MG63 (cell line): ENCODE results near the gene CDK5RAP2. TPM values are rescaled to one million over a fixed set of nuclear protein-coding genes. Genes with fewer than 3 reads are reported as not detected.
"Not testable (repeated sequence)": the region's sequence is repeated elsewhere in the genome, so short reads cannot be mapped to it uniquely, and the experiment has no call there.

Experiments used
- DNase-seq: peaks from one replicate; pipeline ENCODE4 v3.0.0-alpha.2; 2020
- H3K27me3 ChIP-seq: fragments of 250-450 bp; sonication (Bioruptor Pico); 2 replicates; pipeline ENCODE4 v1.5.1; 2020; ENCODE audit warnings: mild to moderate bottlenecking, moderate library complexity
- H3K36me3 ChIP-seq: fragments of 250-450 bp; sonication (Bioruptor Pico); 2 replicates; pipeline ENCODE4 v1.5.1; 2020; ENCODE audit warnings: mild to moderate bottlenecking, moderate library complexity
- H3K4me3 ChIP-seq: fragments of 250-450 bp; sonication (Bioruptor Pico); 2 replicates; pipeline ENCODE4 v1.5.1; 2020; ENCODE audit warnings: mild to moderate bottlenecking, moderate library complexity
- H3K9me3 ChIP-seq: fragments of 250-450 bp; sonication (Bioruptor Pico); 2 replicates; pipeline ENCODE4 v1.5.1; 2020; ENCODE audit warnings: mild to moderate bottlenecking, moderate library complexity
- total RNA-seq: library from RNA; depleted of rRNA; stranded (reverse); fragments of >200 nt; shearing (Covaris generic); gene quantifications from 2 replicates; pipeline ENCODE4 v1.2.3, GENCODE V29; 2014; ENCODE audit warnings: low replicate concordance

CDK5RAP2 gene
- total RNA-seq, 1 experiment from 2014 or later = 30.4 TPM

- Histone ChIP-seq H3K27me3 (no peaks in the 10 kb centered on the region), H3K36me3 (peaks cover 67% of the 10 kb centered on the region), H3K4me3 (no peak overlapping the region), H3K9me3 (no peaks in the 10 kb centered on the region)
- DNase-seq = no peak
These were observed 47.1 kb downstream of the CDK5RAP2 start for GRCh38 chr9:120532891-120533290.

GRCh38 chr9:120532475-120532874, 47.5 kb downstream of the CDK5RAP2 start:
- DNase-seq = peak; percentile 54
- peaks cover 67% of the 10 kb centered on the region for H3K36me3 ChIP-seq

GRCh38 chr9:120531683-120532300, 48.2 kb downstream of the CDK5RAP2 start:
- H3K36me3 ChIP-seq = peaks cover 69% of the 10 kb centered on the region
- DNase-seq = no peak
- no peak overlapping the region for H3K4me3 ChIP-seq
- no peaks in the 10 kb centered on the region for H3K27me3 ChIP-seq
- H3K9me3 ChIP-seq = no peaks in the 10 kb centered on the region

More at GRCh38 chr9:120532475-120532874, 47.5 kb downstream of the CDK5RAP2 start:
- no peaks in the 10 kb centered on the region for H3K27me3 ChIP-seq
- H3K9me3 ChIP-seq = no peaks in the 10 kb centered on the region
- no peak overlapping the region for H3K4me3 ChIP-seq

GRCh38 chr9:120530220-120530832, 49.6 kb downstream of the CDK5RAP2 start:
- peaks cover 64% of the 10 kb centered on the region for H3K36me3 ChIP-seq
- not testable (repeated sequence) for DNase-seq, H3K9me3 ChIP-seq, H3K27me3 ChIP-seq, H3K4me3 ChIP-seq

GRCh38 chr9:120528829-120529228, 51.1 kb downstream of the CDK5RAP2 start:
- Histone ChIP-seq H3K9me3 (no peaks in the 10 kb centered on the region), H3K27me3 (no peaks in the 10 kb centered on the region), H3K36me3 (peaks cover 67% of the 10 kb centered on the region), H3K4me3 (no peak overlapping the region)
- no peak for DNase-seq

- peaks cover 72% of the 10 kb centered on the region for H3K36me3 ChIP-seq
- no peak for DNase-seq
- no peaks in the 10 kb centered on the region for H3K9me3 ChIP-seq
- H3K4me3 ChIP-seq = no peak overlapping the region
- no peaks in the 10 kb centered on the region for H3K27me3 ChIP-seq
These were observed 51.6 kb downstream of the CDK5RAP2 start for GRCh38 chr9:120528327-120528726.

GRCh38 chr9:120526534-120526933, 53.4 kb downstream of the CDK5RAP2 start:
- peaks cover 69% of the 10 kb centered on the region for H3K36me3 ChIP-seq

GRCh38 chr9:120524863-120525262, 55.1 kb downstream of the CDK5RAP2 start:
- DNase-seq = no peak
- H3K4me3 ChIP-seq = no peak overlapping the region
- no peaks in the 10 kb centered on the region for H3K27me3 ChIP-seq
- no peaks in the 10 kb centered on the region for H3K9me3 ChIP-seq
- peaks cover 62% of the 10 kb centered on the region for H3K36me3 ChIP-seq

More at GRCh38 chr9:120526534-120526933, 53.4 kb downstream of the CDK5RAP2 start:
- Histone ChIP-seq H3K27me3 (no peaks in the 10 kb centered on the region), H3K9me3 (no peaks in the 10 kb centered on the region), H3K4me3 (no peak overlapping the region)
- no peak for DNase-seq

GRCh38 chr9:120524038-120524437, 55.9 kb downstream of the CDK5RAP2 start:
- Histone ChIP-seq H3K9me3 (no peaks in the 10 kb centered on the region), H3K27me3 (no peaks in the 10 kb centered on the region), H3K36me3 (peaks cover 56% of the 10 kb centered on the region), H3K4me3 (no peak overlapping the region)
- no peak for DNase-seq

GRCh38 chr9:120522558-120522957, 57.4 kb downstream of the CDK5RAP2 start:
- Histone ChIP-seq H3K9me3 (no peaks in the 10 kb centered on the region), H3K4me3 (no peak overlapping the region), H3K27me3 (no peaks in the 10 kb centered on the region), H3K36me3 (peaks cover 52% of the 10 kb centered on the region)
- DNase-seq = no peak

GRCh38 chr9:120522032-120522431, 57.9 kb downstream of the CDK5RAP2 start:
- H3K9me3 ChIP-seq = no peaks in the 10 kb centered on the region
- no peak overlapping the region for H3K4me3 ChIP-seq
- H3K36me3 ChIP-seq = peaks cover 53% of the 10 kb centered on the region
- no peak for DNase-seq
- no peaks in the 10 kb centered on the region for H3K27me3 ChIP-seq

GRCh38 chr9:120521101-120521500, 58.9 kb downstream of the CDK5RAP2 start:
- no peak for DNase-seq
- peaks cover 51% of the 10 kb centered on the region for H3K36me3 ChIP-seq
- H3K9me3 ChIP-seq = no peaks in the 10 kb centered on the region
- no peaks in the 10 kb centered on the region for H3K27me3 ChIP-seq
- no peak overlapping the region for H3K4me3 ChIP-seq

- H3K27me3 ChIP-seq, H3K9me3 ChIP-seq, H3K4me3 ChIP-seq, DNase-seq: not testable (repeated sequence)
- peaks cover 72% of the 10 kb centered on the region for H3K36me3 ChIP-seq
These were observed 64.0 kb downstream of the CDK5RAP2 start for GRCh38 chr9:120515996-120516395.

GRCh38 chr9:120515481-120515880, 64.5 kb downstream of the CDK5RAP2 start:
- H3K27me3 ChIP-seq, DNase-seq, H3K4me3 ChIP-seq, H3K9me3 ChIP-seq: not testable (repeated sequence)
- H3K36me3 ChIP-seq = peaks cover 73% of the 10 kb centered on the region

- H3K4me3 ChIP-seq = no peak overlapping the region
- H3K9me3 ChIP-seq = peaks cover 4% of the 10 kb centered on the region; the same call in 1 of the 2 replicates
- no peaks in the 10 kb centered on the region for H3K27me3 ChIP-seq
- H3K36me3 ChIP-seq = peaks cover 82% of the 10 kb centered on the region
- no peak for DNase-seq
These were observed 65.6 kb downstream of the CDK5RAP2 start for GRCh38 chr9:120514405-120514804.

GRCh38 chr9:120513825-120514396, 66.1 kb downstream of the CDK5RAP2 start:
- Histone ChIP-seq H3K9me3 (peaks cover 4% of the 10 kb centered on the region; the same call in 1 of the 2 replicates), H3K4me3 (no peak overlapping the region), H3K27me3 (no peaks in the 10 kb centered on the region), H3K36me3 (peaks cover 87% of the 10 kb centered on the region)
- no peak for DNase-seq

- H3K4me3 ChIP-seq = no peak overlapping the region
- peaks cover 87% of the 10 kb centered on the region for H3K36me3 ChIP-seq
- peaks cover 6% of the 10 kb centered on the region for H3K9me3 ChIP-seq
- no peaks in the 10 kb centered on the region for H3K27me3 ChIP-seq
- DNase-seq = no peak
These were observed 69.2 kb downstream of the CDK5RAP2 start for GRCh38 chr9:120510816-120511215.
